Measurements from ENCODE around the gene FCMR.

FCMR gene

DNA sequence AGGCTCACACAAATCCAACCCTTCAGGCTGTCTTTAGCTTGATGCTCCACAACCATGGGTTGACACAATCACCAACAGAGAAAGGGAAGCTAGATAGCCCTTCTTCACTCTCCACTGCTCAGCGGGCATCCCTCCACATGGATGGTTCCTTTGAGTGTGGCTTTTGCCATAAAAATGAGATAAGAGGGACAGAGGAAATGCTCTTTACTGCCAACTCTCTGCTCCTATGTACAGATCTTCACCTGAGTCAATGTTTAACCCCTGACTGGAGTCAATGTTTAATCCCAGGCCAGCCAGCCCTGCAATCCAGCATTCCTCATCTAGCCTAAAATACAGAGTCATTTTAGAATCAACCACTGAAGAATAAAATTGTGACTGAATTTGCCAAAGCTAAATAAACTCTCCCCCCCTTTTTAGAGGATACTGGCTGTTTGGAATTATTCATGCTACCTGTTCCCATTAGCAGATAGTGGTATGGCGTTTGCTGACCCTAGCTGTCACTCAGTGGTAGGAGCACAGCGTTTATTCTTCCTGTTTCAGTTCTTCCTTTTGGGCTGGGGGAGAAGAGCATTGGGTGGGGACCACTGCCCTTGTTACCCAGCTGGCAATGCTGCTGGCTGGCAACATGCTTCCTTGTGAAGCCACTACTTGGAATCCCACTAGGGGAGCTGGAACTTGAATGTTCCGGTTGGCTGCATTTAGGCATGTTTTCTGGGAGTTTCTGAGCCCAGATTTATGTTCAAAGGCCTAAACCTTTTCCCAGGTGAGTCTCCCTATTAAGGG is 29.8 kb upstream of the FCMR start:
- Histone ChIP-seq H3K27me3 (replicated peaks; ENCODE audit: insufficient read depth, low read length) (no peaks in the 10 kb centered on the region), H3K27ac (ENCODE audit: low read length) (no peak overlapping the region), H2AFZ (ENCODE audit: low read length) (no peak overlapping the region), H4K20me1 (ENCODE audit: insufficient read depth, low read length) (no peaks in the 10 kb centered on the region), H3K79me2 (ENCODE audit: low read length) (no peaks in the 10 kb centered on the region), H3K9ac (ENCODE audit: low read length) (no peak overlapping the region), H3K4me1 (ENCODE audit: low read length) (no peaks in the 10 kb centered on the region), H3K9me2 (replicated peaks; ENCODE audit: insufficient read depth, low read length) (no peaks in the 10 kb centered on the region), H3K4me2 (ENCODE audit: low read depth, low read length) (no peak overlapping the region), H3F3A (ENCODE audit: insufficient read depth, low read length) (no peaks in the 10 kb centered on the region), H3K9me3 (replicated peaks; ENCODE audit: insufficient read depth, low read length) (no peaks in the 10 kb centered on the region), H3K4me3 (ENCODE audit: low read length) (no peak overlapping the region), H3K36me3 (replicated peaks; ENCODE audit: insufficient read depth, low read length) (no peaks in the 10 kb centered on the region)
- TF ChIP-seq EZH2phosphoT487 (IDR thresholded peaks at IDR 0.05; ENCODE audit: low read length) (no peak), EZH2 (optimal IDR thresholded peaks at IDR 0.05; ENCODE audit: low read depth, low read length) (no peak)
- TF ChIP-seq, protein P1, sequence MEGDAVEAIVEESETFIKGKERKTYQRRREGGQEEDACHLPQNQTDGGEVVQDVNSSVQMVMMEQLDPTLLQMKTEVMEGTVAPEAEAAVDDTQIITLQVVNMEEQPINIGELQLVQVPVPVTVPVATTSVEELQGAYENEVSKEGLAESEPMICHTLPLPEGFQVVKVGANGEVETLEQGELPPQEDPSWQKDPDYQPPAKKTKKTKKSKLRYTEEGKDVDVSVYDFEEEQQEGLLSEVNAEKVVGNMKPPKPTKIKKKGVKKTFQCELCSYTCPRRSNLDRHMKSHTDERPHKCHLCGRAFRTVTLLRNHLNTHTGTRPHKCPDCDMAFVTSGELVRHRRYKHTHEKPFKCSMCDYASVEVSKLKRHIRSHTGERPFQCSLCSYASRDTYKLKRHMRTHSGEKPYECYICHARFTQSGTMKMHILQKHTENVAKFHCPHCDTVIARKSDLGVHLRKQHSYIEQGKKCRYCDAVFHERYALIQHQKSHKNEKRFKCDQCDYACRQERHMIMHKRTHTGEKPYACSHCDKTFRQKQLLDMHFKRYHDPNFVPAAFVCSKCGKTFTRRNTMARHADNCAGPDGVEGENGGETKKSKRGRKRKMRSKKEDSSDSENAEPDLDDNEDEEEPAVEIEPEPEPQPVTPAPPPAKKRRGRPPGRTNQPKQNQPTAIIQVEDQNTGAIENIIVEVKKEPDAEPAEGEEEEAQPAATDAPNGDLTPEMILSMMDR (IDR thresholded peaks at IDR 0.05; ENCODE audit: low read length), result no peak
- no peak for DNase-seq

DNA sequence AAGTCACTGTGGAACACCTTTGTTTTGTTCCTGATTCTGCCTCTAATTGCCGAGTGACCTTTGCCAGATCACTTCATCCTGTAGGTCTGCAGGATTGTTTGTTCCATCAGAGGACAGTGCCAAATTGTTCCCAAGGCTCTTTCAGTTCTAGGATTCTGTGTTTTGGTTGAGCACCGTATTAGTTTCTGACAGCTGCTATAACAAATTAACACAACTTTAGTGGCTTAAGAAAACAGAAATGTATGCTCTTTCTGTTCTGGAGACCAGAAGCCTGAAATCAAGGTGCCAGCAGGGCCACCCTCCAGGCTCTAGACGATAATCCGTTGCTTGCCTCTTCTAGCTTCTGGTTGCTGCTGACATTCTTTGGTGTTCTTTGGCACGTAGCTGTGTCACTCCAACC is 27.9 kb upstream of the FCMR start:
- Histone ChIP-seq H3F3A (ENCODE audit: insufficient read depth, low read length) (no peaks in the 10 kb centered on the region), H3K27ac (ENCODE audit: low read length) (no peak overlapping the region), H3K4me1 (ENCODE audit: low read length) (no peaks in the 10 kb centered on the region), H3K9me2 (replicated peaks; ENCODE audit: insufficient read depth, low read length) (no peaks in the 10 kb centered on the region), H4K20me1 (ENCODE audit: insufficient read depth, low read length) (no peaks in the 10 kb centered on the region), H3K36me3 (replicated peaks; ENCODE audit: insufficient read depth, low read length) (no peaks in the 10 kb centered on the region), H3K4me2 (ENCODE audit: low read depth, low read length) (no peak overlapping the region), H3K4me3 (ENCODE audit: low read length) (no peak overlapping the region), H3K9ac (ENCODE audit: low read length) (no peak overlapping the region), H3K79me2 (ENCODE audit: low read length) (no peaks in the 10 kb centered on the region), H3K9me3 (replicated peaks; ENCODE audit: insufficient read depth, low read length) (no peaks in the 10 kb centered on the region), H3K27me3 (replicated peaks; ENCODE audit: insufficient read depth, low read length) (no peaks in the 10 kb centered on the region), H2AFZ (ENCODE audit: low read length) (no peak overlapping the region)
- TF ChIP-seq EZH2 (optimal IDR thresholded peaks at IDR 0.05; ENCODE audit: low read depth, low read length), result no peak
- TF ChIP-seq EZH2phosphoT487 (IDR thresholded peaks at IDR 0.05; ENCODE audit: low read length), result no peak
- TF ChIP-seq, protein P1 (IDR thresholded peaks at IDR 0.05; ENCODE audit: low read length), result no peak
- no peak for DNase-seq

DNA sequence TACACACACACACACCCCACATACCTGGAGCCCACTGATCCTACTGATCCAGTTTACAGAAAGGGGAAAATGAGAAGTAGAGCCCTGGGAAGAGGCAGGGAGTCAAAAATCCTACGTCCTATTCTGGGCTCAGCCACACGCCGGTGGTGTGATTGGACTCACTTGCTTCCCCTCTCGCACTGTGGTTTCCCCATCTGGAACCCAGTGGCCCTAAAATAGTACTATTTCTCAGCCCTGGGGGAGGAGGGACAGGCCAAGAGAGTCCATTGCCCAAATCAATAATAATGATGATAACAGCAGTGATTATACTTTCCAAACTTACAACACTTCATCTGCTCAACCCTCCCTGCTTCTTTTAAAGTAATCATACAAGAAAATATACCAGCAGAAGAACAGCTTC is 27.5 kb upstream of the FCMR start:
- Histone ChIP-seq H3K9me3 (replicated peaks; ENCODE audit: insufficient read depth, low read length) (no peaks in the 10 kb centered on the region), H3K9me2 (replicated peaks; ENCODE audit: insufficient read depth, low read length) (no peaks in the 10 kb centered on the region), H3K36me3 (replicated peaks; ENCODE audit: insufficient read depth, low read length) (no peaks in the 10 kb centered on the region), H3F3A (ENCODE audit: insufficient read depth, low read length) (no peaks in the 10 kb centered on the region), H3K4me3 (ENCODE audit: low read length) (no peak overlapping the region), H2AFZ (ENCODE audit: low read length) (no peak overlapping the region), H3K79me2 (ENCODE audit: low read length) (no peaks in the 10 kb centered on the region), H3K27ac (ENCODE audit: low read length) (no peak overlapping the region), H4K20me1 (ENCODE audit: insufficient read depth, low read length) (no peaks in the 10 kb centered on the region), H3K4me2 (ENCODE audit: low read depth, low read length) (no peak overlapping the region), H3K4me1 (ENCODE audit: low read length) (no peaks in the 10 kb centered on the region), H3K9ac (ENCODE audit: low read length) (no peak overlapping the region), H3K27me3 (replicated peaks; ENCODE audit: insufficient read depth, low read length) (no peaks in the 10 kb centered on the region)
- TF ChIP-seq EZH2phosphoT487 (IDR thresholded peaks at IDR 0.05; ENCODE audit: low read length) (no peak), EZH2 (optimal IDR thresholded peaks at IDR 0.05; ENCODE audit: low read depth, low read length) (no peak)
- TF ChIP-seq, protein P1 (IDR thresholded peaks at IDR 0.05; ENCODE audit: low read length), result no peak
- no peak for DNase-seq
